ENCODE measurements around the gene PRRC2B. TPM values are rescaled to one million over a fixed set of nuclear protein-coding genes. Genes with fewer than 3 reads are reported as not detected.

Gene PRRC2B
- total RNA-seq, 1 experiment from 2014 or later, result 170 TPM

- Histone ChIP-seq H3K4me1 (ENCODE audit: control insufficient read depth in 1 of 2, insufficient read depth in 2 of 2, low read length in 2 of 2) (no peaks in the 10 kb centered on the region), H3K9me2 (ENCODE audit: insufficient read depth) (no peaks in the 10 kb centered on the region), H3K9ac (ENCODE audit: low read length) (no peak overlapping the region), H3K27ac (ENCODE audit: low read depth, low read length) (no peak overlapping the region), H4K20me1 (ENCODE audit: insufficient read depth) (peaks cover 8% of the 10 kb centered on the region; the same call in 1 of the 2 replicates), H3K36me3 (ENCODE audit: control insufficient read depth in 1 of 2, insufficient read depth in 2 of 2, low read length in 2 of 2) (peaks cover 60 to 69% of the 10 kb centered on the region in 2 experiments), H3K9me3 (ENCODE audit: control insufficient read depth in 1 of 2, insufficient read depth in 1 of 2, low read depth in 1 of 2, low read length in 2 of 2) (no peaks in the 10 kb centered on the region), H3K27me3 (ENCODE audit: insufficient read depth, low read length) (no peaks in the 10 kb centered on the region), H3K4me3 (replicated peaks in 1 of 2; ENCODE audit: low read depth in 1 of 2, low read length in 2 of 2) (no peak overlapping the region), H3K4me2 (ENCODE audit: low read length) (no peak overlapping the region), H2AFZ (ENCODE audit: low read depth, low read length, poor library complexity, severe bottlenecking) (no peak overlapping the region), H3K79me2 (ENCODE audit: insufficient read depth, low read length) (peaks cover 73% of the 10 kb centered on the region)
- ATAC-seq (no peak), DNase-seq (ENCODE audit: low read depth, low spot score) (no peak)
- RAD21 ChIA-PET (ENCODE audit: low non-redundant PET in 1 of 2, low total read pairs in 2 of 2, uncharacterized antibody in 2 of 2, unreplicated experiment in 2 of 2), result no interaction called here
- intact Hi-C loops (cut with micrococcal nuclease), result no loop called here
- no TSS peak for BruUV-seq (replicated peaks)
- TF ChIP-seq SRF (IDR thresholded peaks at IDR 0.05; ENCODE audit: low read depth), result no peak
- TF ChIP-seq RAD21 (IDR thresholded peaks at IDR 0.05; ENCODE audit: low read depth), result no peak
- TF ChIP-seq MAX (IDR thresholded peaks at IDR 0.05), result no peak
- no peak for TF ChIP-seq EZH2phosphoT487 (IDR thresholded peaks at IDR 0.05; ENCODE audit: borderline replicate concordance)
- no peak for TF ChIP-seq TCF7L2 (IDR thresholded peaks at IDR 0.05; ENCODE audit: borderline replicate concordance, extremely low read depth, insufficient read depth, insufficient read length)
- no peak for TF ChIP-seq YY1 (IDR thresholded peaks at IDR 0.05; ENCODE audit: extremely low read depth, insufficient replicate concordance, low read depth, low read length)
- no peak for TF ChIP-seq ZFX (IDR thresholded peaks at IDR 0.05)
- TF ChIP-seq CTCF (IDR thresholded peaks at IDR 0.05 in 2 of 3, conservative IDR thresholded peaks at IDR 0.05 in 1 of 3; ENCODE audit: borderline replicate concordance in 1 of 3, insufficient read depth in 1 of 3, low read depth in 2 of 3, low read length in 2 of 3), result no peak
- TF ChIP-seq JUND (IDR thresholded peaks at IDR 0.05), result no peak
- no peak for TF ChIP-seq SIN3A (IDR thresholded peaks at IDR 0.05; ENCODE audit: low read depth)
- no peak for TF ChIP-seq SP1 (IDR thresholded peaks at IDR 0.05; ENCODE audit: low read depth)
- no peak for TF ChIP-seq POLR2AphosphoS5 (IDR thresholded peaks at IDR 0.05; ENCODE audit: low read depth, low read length)
- no peak for TF ChIP-seq EZH2 (IDR thresholded peaks at IDR 0.05)
- no peak for TF ChIP-seq ATF3 (IDR thresholded peaks at IDR 0.05)
- no peak for TF ChIP-seq EGR1 (IDR thresholded peaks at IDR 0.05; ENCODE audit: low read depth)
- TF ChIP-seq REST (IDR thresholded peaks at IDR 0.05; ENCODE audit: low read depth), result no peak
- POLR2A ChIA-PET, result no interaction called here
- CTCF ChIA-PET, result no interaction called here
Observed at GRCh38 chr9:131459056-131459455, 65.2 kb downstream of the PRRC2B start.

All from HCT116 (cell line).